Stimulated activated CD4-positive, alpha-beta T cell treated with anti-CD3 and anti-CD28 coated beads, TNF-alpha, amount 100 ng/mL, for 48 hours (primary cell): Measurements from ENCODE around the gene PLXNA2.

Experiments
- DNase-seq, 3 donors: peaks; one replicate each; pipeline ENCODE4 v3.0.0-alpha.2; 2020; ENCODE audit warnings: low read depth in 3 of 3

Gene PLXNA2

DNA sequence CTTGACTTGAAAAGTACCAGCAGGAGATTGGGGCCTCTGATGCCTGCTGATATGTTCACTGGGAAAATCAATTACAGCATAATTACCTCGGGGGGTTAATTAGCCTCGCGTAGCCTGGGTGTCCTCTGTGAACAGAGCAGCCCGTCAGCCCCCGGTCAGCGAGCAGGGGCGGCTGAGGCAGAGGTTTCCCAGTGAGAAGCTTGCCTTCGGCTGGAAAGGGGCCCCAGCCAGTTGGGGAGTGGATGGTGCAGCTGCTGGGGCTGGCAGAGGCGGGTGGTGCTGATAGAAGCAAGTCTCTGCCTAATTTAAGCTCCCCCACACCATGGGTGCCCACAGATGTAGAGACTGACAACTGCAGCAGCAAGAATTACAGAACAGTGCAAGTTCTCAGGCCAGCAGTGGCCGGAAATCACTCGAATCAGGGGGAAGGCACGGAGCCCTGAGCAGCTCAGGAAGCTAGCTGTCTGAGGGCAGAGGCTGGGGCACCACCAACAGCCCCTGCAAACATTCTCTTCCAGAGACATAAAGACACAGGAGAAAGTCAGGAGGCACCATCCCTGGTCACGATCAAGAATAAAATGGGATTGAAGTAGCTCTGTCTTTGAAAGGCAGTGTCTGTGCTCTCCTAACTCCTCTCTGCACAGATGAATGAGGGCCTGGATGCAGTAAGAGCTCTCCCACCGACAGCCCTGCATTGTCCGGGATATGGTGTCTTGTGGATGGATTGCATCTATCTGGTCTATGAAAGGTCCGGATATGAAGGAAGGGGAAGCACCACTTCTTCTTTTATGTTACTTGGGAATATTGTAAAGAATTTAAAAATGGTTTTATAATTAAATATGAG is 166.7 kb downstream of the PLXNA2 start:
- no peak for DNase-seq

DNA sequence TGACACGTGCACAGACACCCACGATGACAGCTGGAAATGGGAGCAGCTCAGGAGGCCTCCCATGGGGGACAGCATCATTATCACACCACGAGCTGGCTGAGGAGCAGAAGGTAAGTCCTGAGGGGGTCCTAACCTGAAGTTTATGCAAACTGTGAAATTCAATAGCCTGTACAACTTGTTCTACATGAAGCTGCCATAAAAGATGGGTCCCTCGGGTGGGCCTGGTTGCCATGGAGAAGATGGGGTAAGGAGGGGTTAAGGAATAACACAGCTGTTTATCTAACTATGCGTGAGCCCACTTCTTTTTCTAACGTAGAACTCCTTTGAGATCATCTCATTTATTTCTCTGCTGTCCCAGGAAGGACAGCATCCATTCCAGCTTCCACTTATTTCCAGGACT is 169.8 kb downstream of the PLXNA2 start:
- DNase-seq: no peak

DNA sequence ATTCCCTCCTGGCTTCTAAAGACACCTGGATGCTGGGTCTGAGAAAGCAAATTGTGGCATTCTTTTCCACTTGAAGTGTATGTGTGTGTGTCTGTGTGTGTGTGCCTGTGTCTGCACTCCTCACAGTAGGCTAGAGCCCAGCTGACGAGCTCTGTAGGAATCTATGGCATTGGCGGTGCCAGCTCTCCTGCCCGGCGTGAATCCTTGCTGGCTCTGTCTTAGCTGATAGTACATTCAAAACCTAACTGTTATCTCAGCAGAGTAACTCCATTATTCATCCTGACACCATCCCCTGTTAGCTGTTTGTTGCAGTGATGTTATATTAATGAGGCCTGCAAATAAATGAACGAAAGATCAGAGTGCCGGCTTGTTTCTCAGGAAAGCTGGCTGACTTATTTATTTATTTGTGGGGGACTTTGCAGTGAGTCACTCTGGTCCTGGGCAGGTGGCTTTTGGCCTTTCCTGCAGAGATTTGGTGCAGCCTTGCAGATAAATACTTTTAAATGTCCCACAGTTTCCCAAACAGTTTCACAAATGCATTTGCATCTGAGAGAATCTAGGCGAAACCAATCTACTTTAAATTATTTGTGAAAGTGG is 172.7 kb downstream of the PLXNA2 start:
- no peak for DNase-seq

DNA sequence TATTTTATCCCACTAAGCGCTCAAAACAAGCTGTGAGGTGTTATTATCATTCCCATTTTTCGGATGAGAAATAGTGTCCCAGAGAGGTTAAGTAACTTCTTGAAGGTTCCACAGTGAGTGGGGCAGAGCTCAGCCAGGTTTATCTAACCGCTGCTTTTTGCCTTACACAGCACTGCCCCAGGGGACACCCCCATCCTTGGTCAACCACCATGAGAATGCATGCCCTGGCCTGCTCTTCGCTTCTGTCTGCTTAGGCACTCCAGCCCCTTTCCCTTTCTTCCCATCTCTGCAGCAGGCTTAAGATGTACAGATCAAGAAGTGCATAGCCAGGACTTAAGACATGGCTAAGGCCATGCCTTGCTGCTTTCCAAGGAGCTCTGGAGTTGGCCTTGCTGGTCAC is 174.3 kb downstream of the PLXNA2 start:
- no peak for DNase-seq

DNA sequence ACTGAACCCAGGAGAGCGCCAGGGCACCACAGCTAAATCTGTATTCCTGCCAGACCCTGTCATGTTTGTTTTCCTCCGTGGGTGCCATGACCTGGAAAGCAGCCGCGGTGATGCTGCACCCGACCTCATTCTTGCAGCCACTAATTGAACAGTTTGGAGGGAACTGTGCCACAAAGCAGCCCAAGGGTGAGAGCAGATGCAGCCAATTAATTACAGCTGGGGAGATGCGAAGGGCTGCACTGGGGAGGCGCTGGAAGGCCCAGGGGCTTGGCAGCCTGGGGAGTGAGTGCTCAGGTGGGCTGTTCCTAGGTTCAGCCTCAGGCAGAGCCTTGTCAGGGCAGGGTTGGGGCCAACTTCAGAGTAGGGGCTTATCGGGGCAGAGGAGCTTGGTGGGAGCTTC is 174.9 kb downstream of the PLXNA2 start:
- DNase-seq: no peak

DNA sequence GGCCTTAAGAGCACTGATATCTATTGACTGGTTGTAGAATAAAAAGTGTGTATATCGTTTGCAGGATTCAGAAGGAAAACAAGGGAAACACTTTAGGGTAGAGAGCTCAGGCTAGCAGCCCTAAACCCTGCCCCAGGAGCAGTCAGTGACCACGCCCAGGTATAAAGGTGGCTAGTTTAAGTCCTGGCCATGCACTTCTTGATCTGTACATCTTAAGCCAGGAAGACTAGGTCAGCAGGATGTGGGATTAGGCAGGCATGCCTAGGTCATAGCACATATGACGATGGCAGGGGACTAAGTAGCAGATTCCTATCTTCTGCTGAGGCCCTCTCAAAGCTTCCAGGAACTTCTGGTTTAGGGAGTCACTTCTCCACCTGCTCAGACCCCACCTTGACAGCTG is 175.3 kb downstream of the PLXNA2 start:
- DNase-seq: no peak

DNA sequence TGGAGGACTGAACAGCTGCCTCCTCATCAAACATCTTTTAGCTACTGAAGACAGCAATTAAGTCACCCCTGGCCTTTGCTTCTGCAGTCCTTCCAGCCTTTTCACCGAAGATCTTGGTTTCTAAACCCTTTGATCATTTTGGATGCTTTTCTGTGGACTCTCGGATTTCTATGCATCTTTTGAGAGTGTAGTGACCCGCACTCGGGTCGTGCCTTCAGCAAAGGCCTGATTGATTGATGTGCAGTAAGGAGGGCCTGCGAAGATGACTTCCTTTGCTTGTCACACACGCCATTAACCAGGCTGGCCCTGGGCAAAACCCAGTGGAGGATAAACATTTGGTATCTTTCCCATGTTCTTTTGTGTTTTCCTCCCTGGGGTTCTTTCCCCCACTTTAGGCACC is 175.8 kb downstream of the PLXNA2 start:
- no peak for DNase-seq

DNA sequence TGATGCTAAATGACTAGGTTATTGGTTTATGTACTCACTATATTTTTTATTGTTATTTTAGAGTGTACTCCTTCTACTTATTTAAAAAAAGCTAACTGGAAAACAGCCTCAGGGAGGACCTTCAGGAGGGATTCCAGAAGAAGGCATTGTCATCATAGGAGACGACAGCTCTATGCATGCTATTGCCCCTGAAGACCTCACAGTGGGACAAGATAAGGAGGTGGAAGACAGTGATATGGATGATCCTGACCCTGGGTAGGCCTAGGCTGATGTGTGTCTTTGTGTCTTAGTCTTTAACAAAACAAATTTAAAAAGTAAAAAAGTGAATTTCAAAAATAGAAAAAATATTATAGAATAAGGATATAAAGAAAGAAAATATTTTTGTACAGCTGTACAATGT is 177.6 kb downstream of the PLXNA2 start:
- DNase-seq: no peak

DNA sequence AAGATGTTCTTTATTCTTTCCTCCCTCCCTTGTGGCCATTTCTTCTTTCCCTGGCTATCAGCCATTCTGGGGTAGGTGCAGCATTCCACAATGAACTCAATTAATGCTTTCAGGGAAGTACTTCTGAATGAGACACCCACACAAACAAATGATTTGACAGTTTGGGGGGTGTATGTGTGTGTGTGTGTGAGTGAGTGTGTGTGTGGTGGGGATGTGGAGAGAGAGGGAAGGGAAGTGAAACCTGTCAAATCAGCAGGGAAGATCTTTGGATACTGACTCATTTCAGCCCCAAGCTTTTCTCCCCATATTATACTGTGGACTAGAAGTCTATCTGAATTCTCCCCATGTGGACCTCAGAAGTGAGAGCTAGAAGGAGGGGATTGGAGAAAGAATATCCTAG is 178.3 kb downstream of the PLXNA2 start:
- no peak for DNase-seq

DNA sequence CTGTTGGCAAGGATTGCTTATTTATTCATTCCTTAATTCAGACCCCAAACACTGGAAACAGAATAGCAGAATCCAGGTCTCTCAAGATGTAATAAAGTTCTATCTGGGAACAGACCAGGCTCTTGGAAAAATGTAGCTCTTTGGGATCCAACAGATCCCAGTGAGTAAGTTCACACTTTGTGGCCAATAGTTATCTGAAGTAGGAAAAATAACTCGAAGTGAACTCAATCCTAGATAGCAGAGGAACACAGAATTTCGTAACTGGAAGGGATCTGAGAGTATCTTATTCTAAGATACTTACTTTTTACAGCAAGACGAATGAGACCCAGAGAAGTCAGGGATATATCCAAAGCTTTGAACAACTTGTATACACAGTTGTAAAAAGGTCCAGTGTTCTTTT is 182.6 kb downstream of the PLXNA2 start:
- no peak for DNase-seq

DNA sequence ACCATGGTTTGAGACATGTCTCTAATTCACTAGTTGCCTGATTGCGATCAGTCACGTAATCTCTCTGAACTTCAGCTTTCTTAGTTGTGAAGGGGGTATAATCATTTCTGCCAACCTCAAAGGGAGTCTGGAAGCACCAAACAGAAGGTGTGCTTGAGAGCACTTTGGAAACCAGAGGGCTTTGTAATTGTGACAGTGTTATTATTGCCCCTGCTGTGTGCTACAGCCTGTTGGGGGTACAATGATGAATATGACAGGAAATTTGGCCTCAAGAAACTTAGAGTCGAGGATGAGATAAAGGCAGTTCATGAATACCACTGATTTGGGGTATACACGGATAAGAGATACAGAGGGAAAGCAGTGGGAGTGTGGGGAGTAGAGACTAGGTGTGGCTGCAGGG is 183.1 kb downstream of the PLXNA2 start:
- DNase-seq: no peak

DNA sequence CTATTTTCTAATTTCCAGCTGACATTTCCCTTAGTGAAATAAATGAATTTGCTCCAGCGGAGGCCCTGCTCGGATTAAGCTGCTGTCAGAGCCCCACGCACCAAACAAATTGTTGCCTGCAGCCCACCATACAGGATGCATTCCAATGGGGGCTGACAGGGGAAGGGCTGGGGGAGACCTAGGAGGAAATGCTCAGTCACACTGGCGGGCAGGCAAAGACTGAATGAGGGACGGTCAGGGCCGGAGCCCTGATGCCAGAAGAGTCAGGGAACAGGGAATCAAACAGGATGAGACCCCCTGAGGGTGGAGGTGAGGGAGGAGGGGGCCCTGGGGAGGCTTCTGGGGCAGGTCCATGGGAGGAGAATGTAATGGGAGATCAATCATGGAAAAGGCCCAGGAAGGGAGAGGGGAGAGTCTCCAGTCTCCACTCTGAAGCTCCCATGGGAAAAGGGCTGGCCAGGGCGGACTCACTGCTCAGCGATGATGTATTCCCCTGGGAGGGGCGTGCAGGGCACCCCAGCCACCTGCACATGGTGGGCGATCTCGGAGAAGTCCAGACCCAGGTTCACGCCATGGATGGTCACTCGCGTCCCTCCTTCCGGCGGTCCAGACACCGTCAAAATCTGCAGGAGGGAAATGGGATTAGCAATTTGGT is 183.8 kb downstream of the PLXNA2 start:
- DNase-seq: no peak

DNA sequence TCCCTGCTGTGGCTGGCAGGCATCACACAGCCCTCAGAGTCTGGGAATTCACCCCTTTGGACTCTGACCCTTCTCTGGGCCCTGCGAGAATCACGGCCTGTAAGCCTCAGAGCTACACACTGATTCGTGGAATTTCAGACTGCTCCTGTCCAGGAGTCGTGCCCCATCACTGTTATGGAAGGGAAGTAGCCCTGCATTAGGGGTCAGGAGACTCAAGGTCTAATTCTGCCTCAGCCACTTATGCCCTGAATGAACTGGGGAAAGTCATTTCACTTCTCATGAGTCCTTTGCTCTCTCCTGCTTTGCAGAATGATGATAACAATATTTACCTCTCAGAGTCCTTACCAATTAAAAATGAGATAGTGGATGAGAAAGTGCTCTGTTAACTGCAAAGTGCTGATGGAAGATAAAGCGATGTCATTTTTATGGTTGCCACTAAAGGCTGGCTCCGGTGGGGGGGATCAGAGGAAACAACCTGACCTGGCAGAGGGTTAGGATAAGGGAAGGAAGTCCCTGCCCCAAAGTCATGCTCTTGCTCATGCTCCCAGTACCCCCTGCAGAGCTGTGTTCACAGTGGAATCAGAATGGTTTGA is 184.7 kb downstream of the PLXNA2 start:
- no peak for DNase-seq

DNA sequence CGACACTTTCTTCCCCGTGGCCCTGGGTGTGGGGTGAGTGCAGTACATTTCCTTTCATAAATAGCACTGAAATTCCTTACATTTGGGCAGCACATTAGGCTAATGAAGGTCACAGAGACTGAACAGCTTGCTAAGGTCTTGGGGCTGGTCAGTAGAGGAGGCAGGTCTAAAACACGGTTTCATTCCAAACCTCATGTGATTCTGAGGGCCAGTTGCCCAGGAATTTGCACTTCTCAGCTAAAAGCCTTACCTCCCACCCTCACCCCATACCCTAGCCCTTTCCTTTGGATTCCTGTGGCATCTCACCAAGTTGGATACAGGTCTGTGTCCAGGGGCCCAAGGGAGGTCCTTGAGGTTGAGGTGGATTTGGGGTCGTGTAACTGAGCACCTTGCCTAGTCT is 185.4 kb downstream of the PLXNA2 start:
- DNase-seq: no peak

DNA sequence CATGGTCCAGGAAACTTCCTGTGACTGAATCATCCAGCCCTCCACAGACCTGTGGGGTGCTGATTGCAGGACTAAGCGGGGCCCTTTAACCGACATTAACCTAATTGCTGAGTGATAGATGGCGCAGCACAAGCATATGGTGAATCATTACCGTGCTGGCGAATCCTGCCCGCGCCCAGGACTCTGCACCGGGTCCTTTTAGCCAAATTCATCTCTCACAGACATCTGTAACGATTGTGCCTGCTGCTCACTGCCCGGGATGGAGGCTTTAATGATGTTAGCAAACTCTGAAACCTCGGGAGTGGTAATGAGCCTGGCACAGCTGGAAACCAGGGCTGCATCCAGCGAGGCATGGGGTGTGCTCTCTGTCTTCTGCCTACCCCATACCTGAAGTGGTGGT is 185.9 kb downstream of the PLXNA2 start:
- DNase-seq: no peak

DNA sequence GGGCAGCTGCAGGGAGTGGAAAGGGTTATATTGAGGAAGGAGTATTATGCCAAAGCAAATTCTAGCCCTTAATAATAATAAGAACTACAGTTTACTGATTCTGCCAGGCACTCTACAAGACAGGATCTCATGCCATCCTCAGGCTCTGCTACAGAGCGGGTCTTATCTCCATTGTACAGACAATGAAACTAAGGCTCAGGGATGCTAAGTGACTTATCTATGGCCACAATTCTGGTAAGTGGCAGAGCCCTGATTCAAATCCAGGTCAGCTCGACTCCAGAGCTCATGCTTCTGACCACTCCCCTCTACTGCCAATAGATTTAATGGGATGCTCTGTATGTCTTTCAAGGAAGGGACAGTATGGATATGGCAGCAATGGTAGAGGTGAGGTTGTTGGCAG is 187.1 kb downstream of the PLXNA2 start:
- DNase-seq: no peak

DNA sequence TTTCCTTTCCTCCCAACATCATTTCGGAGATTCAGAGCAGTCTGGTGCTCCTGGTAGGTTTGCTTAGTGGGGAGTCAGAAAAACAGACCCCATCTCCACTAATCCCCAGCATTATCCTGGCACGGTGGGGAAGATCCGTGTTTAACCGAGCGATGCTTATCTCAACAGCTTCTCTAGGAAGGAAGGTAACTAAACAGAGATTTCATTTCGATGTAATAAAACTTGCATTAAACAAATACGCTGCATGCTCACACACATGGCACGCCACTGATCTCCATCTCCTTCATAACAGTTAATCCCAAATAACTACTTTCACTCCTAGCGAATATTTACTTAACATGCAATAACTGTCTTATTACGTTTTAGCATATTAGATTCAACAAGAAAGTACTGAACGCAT is 188.6 kb downstream of the PLXNA2 start:
- DNase-seq: no peak

DNA sequence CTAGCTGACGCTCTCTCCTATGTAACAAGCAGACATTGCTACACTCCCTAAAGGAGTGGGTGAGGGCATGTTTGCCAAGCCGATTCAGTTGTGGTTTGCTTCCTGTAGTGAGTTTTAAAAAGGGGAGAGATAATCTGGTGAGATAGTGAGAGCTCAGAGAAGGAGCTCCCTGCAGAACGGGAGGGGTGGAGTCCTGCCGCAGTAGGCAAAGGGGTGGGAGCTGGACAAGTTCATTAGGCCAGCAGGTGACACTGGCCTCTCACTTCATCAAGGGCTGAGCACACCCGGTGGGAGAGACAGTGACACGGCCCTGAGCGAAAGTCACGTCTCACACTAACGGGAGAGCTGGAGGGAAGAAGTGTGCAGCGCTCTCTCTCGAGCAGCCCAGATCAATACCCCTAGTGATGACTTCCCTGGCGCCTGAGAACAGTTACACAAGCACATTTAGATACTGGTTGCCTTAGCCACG is 189.2 kb downstream of the PLXNA2 start:
- no peak for DNase-seq

DNA sequence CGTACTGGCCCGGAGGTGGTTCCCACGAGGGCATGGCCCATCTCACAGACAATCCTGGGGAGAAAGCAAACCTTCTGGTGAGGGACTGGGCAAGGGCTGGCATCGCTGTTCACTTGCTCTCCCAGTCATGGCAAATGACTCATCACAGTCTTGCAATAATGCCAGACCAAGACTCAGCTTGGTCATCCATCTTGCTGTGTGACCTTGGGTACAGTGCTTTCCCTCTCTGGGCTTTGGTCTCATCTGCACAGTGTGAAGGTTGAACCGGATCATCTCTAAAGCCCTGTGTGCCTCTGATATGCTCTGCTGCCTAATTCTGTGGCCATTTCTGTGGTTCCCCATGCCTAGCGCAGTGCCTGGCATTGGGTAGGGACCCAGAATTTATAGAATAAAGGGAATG is 189.7 kb downstream of the PLXNA2 start:
- DNase-seq: no peak

DNA sequence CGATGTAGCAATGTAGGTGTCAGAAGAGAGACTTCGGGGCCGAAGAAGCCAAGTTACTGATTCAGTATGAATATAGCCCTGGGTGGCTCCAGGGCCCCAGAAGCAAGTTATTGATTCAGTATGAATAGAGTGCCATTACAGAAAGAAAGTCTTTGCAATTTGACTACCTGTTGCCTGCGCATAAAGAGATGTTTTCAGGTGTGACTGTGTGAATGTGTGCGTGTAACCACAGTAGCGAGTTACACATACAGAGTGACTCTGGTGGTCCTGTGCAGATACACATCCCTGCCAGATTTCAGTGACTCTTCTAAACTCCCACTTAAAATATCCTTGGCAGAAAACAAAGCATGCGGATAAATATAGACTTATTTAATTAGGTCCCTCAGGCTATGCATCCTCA is 190.5 kb downstream of the PLXNA2 start:
- DNase-seq: no peak

DNA sequence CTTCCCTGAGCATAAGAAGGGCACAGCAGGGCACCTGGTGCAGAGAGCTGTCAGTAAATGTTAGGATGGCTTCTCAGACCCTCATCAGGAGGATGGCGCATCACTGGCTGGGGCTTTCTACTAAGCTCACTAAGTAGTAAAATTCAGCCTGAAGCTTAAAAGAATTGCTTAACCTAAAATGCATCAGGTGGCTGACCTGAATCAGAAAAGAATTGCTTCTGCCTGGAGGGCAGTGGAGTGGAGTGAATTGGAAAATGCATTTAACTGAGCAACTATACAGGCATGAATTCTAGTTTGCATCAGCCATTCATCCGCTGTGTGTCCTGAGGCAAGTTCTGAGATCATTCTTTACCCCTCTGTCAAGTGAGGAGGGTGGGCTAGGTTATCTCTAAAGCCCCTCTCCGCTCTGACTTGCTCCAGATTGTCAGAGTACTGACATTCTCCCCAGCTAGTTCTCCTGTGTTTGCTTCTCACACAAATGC is 191.2 kb downstream of the PLXNA2 start:
- DNase-seq: no peak

DNA sequence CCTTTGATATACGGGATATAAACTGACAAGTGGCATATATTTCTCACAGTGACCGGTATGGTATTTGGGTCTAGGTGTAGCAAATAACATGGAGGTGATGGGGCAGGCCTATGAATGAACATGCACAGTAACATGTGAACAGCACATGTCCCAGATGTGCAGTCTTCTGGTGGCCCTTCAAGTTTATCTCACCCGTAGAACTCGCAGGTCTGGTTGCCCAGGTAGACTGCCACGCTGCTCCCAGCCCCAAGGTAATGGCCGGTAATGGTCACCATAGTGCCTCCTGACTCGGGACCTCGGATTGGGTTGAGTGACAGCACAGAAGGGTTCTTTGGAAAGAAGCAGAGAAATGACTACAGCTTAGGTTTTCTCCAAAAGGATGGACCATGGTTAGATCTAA is 192.0 kb downstream of the PLXNA2 start:
- DNase-seq: no peak

DNA sequence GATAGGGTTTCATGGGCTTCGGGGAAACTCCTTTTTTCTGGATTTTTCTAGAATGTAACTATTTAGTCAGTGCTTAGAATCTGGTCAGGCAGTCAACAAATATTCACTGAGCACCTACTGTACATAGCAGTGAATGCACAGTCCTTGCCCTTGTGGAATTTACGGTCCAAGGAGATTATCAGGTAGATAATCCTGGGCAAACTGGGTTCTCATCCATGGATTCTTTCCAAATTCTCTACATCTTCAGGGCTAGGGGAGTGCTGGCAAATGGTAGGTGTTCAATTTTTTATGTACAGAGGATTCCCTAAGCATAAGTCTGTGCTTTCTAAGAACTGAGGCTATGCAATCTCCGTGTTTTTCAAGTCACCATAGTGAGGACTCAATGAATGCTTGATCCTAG is 192.5 kb downstream of the PLXNA2 start:
- no peak for DNase-seq
